Measurements from ENCODE around the gene GADL1.
A peak's percentile ranks its signal among the peaks of the same experiment; 100 is the strongest.

Gene GADL1

DNA sequence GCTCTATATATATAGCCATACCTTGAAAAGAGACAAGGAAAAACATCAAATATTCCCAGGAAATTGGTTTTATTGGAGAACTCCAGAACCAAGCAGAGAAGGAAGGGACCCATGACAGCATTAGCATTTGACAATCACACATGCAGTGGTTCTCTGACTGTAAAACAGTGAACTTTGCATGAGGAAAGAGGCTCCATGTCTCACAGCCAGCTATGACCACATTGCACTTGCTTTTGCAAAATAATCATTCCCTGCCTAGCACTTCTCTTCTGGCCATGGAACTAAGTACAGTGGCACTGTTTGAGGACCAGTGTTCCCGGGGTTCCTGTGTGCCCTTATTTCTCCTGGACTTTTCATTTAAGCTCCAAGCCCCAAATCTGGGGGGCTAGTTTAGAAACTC, 202.5 kb downstream of the GADL1 start:
- DNase-seq: no peak

DNA sequence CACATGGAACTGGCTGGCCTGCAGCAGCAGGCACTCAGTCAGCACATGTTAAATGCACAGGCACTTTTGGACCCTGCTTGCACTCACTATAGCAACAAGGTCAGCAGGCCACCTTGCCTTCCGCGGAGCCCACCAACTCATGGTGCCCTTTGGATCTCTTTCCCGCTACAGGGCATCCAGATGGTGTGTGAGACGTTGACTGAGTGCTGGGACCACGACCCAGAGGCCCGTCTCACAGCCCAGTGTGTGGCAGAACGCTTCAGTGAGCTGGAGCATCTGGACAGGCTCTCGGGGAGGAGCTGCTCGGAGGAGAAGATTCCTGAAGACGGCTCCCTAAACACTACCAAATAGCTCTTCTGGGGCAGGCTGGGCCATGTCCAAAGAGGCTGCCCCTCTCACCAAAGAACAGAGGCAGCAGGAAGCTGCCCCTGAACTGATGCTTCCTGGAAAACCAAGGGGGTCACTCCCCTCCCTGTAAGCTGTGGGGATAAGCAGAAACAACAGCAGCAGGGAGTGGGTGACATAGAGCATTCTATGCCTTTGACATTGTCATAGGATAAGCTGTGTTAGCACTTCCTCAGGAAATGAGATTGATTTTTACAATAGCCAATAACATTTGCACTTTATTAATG, 203.1 kb downstream of the GADL1 start:
- no peak for DNase-seq

DNA sequence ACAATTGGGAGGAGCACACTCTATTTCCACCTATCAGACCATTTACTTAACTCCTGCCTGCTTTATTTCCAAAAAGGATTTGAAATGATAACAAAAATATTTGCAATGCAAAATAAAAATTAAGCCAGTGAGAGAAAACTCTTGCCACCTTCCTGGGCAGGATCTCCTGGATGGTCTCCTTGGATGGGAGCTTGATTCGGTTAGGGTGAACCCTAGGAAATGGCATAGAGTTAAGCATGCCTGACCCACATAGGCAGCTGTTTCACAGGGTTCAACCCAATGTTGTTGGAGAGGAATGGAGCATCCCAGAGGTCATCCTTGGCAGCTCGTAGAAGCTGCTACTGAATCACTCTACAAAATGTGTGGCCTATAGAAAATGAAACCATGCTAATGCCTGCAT, 204.3 kb downstream of the GADL1 start:
- no peak for DNase-seq

DNA sequence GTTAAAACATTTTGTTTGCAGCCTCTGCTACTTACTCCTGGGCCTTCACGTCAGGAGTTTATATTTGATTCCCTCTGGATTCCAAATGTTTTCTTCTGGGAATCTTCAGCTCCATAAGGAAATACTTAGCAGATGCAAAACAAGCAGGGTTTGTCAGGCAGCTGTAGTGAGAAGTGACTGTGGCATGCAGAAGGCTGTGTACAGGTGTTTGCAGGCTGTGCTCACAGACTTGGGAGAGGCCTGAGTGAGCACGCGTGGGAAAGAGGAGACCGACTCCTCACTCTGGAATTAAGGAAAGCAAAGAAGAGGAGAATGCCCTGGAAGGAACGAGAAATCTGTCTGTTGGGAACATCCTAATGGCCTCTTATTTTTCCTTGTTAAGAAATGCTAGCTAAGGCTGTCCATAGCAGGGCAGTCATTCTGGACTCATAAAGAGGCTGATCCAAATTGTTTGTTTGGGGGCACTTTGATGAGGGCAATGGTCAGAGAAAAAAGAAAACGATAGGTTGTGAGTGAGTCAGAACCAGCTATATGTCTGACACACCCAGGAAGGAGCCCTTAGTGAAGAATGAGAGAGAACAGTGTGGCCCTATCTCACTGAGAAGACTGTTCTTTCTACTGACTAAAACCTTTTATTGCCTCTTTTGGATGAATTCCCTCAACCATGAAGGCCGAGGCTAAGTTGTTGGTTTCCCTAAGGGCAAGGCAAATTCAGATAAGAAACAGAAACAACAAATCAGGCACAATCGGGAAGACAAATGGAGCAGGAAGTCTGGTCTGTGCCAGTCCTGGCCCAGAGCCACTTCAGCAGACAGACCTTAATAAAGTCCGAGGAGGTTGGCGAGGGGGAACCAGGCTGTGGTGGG, 205.5 kb downstream of the GADL1 start:
- peak; percentile 73 for DNase-seq

DNA sequence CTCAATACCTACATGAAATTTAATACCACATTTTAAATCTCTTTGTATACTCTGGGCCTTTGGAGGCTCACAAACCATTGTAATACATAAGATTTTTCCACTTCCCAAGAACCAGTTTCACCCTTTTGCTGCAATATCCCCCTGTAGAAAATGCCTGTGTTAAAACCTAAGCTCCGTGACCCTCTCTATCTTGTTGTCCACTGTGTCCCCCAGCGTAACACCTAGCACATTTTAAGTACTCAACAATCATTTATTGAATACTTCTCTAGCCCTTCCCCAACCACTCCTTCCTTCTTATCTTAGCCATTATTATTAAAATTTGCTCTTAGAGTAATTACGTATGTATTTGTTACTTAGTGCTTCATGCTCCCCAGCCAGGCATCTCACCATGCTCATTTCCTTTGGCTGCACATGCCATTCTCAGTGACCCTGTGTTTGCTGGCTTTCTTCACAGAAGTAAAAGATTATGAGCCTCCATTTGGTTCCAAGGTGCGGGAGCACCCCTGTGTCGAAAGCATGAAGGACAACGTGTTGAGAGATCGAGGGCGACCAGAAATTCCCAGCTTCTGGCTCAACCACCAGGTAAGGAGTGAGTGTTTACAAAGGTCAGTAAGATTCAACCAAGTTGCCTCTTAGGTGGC, 206.4 kb downstream of the GADL1 start:
- no peak for DNase-seq

DNA sequence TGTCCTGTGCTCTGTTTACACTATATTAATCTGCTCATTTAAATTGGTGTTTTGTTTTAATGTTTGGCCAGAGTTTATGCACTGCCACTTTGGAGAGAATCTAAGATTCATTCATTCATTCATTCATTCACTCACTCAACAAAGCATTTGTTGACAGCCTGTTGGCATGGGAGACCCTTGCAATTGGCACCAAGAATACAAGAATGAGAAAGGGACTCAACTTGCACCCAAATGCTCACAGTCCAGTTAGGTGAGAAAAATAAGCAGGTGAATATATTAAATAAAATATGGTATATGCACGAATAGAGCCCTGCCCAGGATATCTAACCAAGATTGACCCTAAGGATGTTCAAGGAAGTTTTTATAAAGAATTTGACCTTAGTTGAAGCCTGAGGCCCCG, 207.7 kb downstream of the GADL1 start:
- no peak for DNase-seq

DNA sequence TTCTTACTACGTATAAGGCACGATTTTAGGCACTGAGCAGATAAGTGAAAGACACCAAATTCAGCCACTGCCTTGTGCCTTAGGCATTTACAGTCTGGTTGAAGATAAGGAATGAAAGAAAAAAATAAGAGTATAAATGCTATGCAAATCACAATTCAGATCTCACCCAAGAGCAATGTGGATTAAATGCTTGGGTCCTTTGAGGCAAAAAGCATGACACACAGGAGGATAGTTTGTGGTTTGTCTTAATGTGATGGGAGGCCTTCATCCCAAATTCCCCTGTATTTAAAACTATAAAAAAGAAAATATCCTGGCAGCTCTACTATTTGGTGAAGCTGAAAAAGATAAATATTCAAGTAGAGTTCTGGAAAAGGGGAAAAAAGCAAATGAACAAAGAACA, 208.3 kb downstream of the GADL1 start:
- DNase-seq: no peak

DNA sequence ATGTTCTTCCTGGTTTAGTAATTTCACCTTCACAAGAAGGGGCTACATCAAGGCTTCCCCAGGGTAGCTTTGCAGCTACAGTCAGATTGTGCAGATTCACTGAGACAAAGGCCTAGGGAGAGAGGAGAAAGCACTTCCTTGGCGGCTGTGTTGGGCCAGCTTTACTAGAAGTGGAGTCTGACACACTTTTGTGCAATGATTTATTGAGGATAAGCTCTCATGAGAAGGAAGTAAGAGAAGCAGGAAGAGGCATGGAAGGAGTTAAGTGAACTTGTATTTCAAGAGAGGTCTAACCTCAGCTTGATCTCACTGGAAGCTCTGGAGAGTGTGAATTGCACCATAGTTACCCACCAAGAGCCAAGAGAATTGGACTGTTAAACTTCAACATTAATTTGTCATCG, 209.2 kb downstream of the GADL1 start:
- DNase-seq: no peak

DNA sequence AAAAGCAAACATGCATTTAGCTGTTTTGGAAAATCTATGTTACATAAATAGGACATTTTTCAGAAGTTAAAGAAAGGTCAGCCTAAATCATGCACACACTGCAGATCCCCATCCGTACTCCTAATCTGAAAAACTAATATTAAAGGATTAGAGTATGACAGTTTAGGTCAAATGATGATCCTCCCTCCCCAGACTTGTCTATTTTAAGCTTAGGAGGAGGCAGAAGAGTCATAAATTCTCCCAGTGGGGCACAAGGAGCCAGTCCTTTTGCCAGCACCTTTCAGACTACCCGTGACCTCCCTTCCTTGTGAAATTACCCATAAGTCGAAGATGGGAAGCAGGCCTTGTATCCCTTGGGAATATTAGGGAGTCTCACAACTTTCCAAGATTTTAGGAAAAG, 210.1 kb downstream of the GADL1 start:
- DNase-seq: no peak

DNA sequence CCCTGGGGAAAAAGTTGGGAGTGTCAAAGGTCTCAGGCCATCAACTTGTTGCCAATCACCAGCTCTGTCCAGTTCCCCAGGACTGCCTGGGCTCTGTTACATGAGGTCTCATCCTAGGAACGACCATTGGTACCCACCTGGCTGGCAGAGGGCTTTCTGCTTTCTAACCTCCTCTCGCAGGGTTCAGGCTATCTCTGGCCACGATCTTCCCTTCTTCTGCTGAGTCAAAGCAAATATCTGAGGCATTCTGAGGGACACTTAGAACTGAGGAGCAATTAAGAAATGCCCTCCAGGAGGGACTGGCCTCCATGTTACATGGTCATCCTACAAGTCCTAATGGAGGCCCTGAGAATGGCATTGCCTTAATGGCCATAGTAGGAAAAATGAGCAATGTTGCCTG, 210.7 kb downstream of the GADL1 start:
- DNase-seq: no peak

DNA sequence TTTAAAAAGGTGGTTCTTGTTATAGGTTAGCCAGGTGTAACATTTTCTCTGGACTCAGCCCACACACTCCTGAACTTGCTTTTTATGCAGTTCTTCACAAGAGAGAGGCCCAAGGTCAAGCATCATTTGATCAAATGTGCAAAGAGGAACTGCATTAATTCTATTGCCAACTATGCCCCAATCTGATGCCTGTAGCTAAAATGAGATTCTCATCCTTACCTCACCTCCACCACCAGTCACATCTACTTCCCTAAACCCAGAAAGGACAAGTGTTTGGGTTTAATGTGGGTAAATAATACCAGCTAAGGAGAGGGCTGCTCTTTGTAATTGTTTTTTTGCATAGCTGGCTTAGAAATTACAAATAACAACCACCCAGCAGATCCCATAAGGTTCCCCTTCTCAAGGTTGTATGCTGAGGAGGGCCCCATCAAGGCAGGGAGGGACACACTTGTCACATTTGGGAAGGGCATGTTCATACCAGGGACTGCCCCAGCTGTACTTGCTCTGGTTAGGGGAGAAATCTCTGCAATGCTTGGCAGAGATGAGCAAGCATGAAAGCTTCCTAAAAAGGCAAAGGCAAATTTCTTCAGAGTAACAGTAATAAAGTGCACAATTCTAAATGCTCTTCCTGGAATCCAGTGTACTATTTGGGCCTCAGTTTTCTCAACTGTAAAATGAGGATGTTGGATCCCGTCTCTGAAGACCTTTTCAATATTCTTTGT, 211.9 kb downstream of the GADL1 start:
- no peak for DNase-seq

DNA sequence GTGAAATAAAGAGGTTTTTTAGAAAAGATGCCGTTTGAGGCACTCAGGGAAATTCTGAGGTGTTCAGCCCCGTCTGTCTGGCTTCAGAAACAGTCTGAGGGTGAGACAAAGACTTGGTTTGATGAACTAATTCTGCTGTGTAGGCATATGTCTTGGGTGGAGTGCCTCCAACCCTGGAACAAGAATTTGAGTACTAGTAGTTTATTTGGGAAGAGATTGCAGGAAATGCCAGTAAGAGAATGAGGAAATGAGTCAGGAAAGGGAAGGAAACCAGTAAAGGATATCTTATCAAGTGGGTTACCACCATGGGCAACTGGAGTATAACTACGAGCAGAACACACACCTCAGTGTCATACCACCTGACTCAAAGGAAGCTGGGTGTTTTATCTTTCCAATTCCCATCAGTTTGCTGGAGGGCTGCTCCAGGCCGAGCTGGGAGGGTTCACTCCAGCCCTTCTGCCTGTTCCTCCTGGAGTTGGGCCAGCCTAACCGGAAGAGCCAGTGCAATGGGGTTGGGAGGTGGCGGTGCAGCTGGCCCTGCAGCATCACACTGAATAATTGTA, 212.7 kb downstream of the GADL1 start:
- DNase-seq: peak; percentile 66

DNA sequence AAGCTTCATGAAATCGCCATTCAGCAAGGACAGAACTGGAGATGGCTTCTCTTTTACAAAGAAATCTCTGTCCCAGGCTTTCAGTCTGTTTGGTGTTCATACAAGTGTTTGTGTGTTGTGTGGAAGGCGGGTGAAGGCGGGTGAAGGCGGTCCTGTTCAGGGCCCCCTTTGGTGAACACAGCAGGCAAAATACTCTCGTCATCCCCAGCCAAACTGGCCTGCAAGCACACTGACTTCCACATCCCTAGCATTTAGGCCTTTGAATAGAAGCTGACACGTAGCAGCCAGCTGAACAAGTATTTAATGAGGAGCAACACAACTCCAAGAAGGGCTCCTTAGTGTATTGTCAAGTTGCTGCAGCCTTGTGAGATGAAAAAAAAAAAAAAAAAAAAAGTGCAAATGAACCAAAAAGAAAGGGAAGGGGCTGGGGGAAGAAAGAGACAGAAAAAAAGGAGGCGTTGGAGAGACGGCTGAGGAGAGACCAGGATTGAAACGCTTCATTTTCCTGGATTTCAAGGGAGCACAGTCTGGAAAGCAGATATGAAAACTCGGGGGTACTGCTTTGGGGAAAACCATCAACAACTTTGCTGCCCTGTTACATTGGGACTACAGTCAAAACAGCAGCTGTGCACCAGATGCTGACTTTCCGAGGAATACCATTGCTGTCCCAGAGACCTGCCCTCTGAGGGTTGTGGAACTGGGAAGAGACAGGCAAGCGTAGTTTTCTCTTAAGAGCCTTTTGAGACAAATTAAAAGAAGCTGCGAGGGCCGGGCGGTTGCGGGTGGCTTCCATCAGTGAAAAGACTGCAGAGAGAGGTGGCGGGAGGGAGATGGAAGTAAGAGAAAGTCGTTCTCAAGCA, 213.4 kb downstream of the GADL1 start:
- DNase-seq: no peak

DNA sequence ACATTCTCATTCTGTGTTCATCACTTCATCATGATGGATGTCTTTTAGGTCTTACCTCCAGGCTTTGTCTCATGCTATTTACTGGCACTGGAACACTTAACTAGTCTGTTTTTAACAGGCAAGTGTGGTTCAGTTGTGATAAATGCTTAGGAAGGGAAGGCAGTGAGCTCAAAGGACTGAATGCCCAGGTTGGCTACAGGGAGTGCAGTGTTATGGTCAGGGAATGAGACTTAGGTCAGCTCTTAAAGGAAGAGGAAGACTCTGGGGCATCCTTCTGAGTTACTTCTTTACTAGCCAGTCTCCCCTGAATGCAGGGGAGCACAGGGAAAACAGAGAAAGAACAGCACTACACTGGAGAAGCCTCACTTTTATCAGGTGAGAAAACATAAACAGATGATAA, 215.4 kb downstream of the GADL1 start:
- no peak for DNase-seq

DNA sequence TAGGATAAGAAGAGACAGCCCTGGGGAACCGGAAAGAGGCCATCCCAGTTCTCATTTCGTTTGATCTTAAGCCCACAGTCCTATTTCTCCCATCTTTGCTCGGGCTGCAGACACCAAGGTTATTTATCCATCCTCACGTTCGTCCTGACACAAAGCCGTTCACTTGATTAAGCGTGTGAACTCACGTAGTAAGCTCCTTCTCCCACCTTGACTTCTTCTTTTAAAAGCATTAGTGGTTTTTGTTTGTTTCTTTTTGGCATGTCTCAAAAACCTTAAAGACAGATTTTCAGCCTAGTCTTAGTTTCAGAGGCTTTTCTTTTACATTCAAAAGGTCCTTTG, 217.1 kb downstream of the GADL1 start:
- no peak for DNase-seq

DNA sequence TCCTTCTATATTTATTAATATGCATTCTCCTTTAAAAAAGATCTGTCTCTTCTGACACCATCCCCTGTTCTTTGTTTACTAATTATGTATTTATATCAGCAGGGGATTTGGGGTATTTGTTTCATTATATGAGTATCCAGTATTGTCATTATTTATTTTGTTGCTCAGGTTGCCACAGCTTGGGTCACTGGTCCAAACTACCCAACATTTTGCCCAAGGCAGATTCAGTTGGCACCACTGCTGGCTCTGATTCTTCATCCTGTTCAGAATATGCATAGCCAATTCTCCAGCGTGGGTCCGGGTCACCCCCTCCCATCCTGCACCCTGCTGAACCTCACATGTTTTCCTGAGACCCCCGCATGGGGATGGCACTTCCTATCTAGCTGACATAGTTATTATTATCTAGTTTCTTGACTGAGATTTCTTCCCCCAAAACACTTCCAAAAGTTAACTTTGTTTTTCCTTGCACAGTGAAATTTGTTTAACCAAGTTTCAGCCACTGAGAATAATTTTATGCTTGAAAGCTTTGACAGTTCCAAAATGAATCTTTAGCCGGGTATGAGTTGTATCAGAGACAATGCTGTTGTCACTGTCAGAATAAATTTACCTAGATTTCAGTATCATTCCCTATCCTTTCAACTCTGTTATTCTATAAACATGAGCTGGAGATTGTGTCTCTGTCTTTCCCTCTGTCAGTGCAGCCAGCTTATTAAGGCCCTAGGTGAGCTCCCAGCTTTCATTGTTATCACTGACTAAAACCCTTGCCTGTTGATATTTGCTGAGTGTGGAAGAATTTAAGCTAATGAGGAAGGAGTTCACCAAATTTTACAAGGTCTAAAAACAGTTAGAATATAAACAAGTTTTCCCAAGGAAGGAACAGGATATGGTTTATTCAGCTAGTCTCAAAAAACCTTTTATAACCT, 217.8 kb downstream of the GADL1 start:
- DNase-seq: no peak
